ENCODE results near the gene ZMIZ2. TPM values are rescaled to one million over a fixed set of nuclear protein-coding genes. Genes with fewer than 3 reads are reported as not detected.

ZMIZ2 gene
- total RNA-seq, 1 experiment from 2014 or later, result 269 TPM

DNA sequence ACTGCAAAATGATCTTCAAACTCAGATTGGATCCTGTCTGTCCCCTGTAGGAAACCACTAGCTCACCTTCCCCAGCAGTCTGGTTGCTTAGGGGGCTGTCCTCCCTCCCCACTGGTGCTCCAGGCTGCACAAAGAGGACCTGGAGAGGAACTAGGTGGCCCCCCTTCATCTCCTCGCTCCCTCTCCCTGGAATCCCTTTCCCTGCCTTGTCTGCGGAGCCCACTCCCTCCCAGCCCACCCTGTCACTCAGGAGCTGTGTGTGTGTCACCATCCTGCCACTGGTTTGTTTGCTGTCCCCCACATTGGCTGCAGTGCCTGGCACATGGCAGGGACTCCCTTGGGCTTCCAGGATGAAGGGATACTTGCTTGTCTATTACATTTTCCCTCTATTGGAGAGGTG lies 35.5 kb upstream of the ZMIZ2 start:
- no TSS peak for BruUV-seq (replicated peaks)
- Mint-ChIP-seq H3K27me3 (ENCODE audit: unreplicated experiment) (no peaks in the 10 kb centered on the region), H3K4me3 (ENCODE audit: low read depth, unreplicated experiment) (no peak overlapping the region), H3K4me1 (ENCODE audit: low read depth, unreplicated experiment) (peaks cover 33% of the 10 kb centered on the region), H3K9me3 (ENCODE audit: low read depth, unreplicated experiment) (no peaks in the 10 kb centered on the region), H3K27ac (ENCODE audit: unreplicated experiment) (no peak overlapping the region), H3K36me3 (ENCODE audit: insufficient read depth, unreplicated experiment) (peaks cover 32% of the 10 kb centered on the region)
- TF ChIP-seq, protein P1, sequence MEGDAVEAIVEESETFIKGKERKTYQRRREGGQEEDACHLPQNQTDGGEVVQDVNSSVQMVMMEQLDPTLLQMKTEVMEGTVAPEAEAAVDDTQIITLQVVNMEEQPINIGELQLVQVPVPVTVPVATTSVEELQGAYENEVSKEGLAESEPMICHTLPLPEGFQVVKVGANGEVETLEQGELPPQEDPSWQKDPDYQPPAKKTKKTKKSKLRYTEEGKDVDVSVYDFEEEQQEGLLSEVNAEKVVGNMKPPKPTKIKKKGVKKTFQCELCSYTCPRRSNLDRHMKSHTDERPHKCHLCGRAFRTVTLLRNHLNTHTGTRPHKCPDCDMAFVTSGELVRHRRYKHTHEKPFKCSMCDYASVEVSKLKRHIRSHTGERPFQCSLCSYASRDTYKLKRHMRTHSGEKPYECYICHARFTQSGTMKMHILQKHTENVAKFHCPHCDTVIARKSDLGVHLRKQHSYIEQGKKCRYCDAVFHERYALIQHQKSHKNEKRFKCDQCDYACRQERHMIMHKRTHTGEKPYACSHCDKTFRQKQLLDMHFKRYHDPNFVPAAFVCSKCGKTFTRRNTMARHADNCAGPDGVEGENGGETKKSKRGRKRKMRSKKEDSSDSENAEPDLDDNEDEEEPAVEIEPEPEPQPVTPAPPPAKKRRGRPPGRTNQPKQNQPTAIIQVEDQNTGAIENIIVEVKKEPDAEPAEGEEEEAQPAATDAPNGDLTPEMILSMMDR (IDR thresholded peaks at IDR 0.05; ENCODE audit: unreplicated experiment), result no peak
- DNase-seq, result no peak
- intact Hi-C loops (cut with micrococcal nuclease; ENCODE audit: unreplicated experiment), result loop anchor here (5.0 kb wide), 1 partner anchor 84 kb away; the partner anchor contains the start of gene PPIA
- CTCF ChIA-PET, result interaction anchor here (1.5 kb wide), 1 partner anchor 74 kb away, joined by 4 read pairs; no protein-coding TSS in a partner anchor

DNA sequence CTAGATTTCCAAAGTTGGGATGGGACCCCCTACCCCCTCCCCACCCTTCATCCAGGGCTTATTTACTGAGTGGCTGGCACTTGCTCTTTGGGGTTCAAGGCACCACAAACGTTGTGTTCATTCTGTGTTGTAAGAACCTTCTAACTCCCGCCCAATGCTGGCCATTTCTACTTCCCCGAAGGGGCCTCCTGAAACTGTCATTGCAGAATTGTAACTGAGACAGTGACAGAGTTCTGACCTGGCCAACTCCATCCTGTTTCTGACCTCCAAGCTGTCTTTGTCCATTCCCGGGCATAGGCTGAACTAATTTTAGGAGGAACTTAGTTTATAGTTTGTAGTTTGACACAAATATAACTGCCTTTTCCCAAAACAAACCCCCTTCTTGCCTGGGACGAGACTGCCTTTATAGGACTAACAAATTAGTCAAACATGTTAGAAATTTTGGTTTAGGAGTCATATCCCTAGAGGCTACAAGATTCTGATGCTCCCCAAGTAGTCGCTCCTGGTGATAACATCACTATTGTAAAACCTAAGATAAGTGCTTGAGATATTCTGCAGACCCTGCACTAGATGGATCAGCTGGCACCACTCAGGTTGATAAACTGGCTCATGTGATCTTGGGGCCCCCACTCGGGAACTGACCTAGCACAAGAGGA lies 34.8 kb upstream of the ZMIZ2 start:
- CTCF ChIA-PET, result no interaction called here
- Mint-ChIP-seq H3K9me3 (ENCODE audit: low read depth, unreplicated experiment) (no peaks in the 10 kb centered on the region), H3K4me1 (ENCODE audit: low read depth, unreplicated experiment) (peaks cover 33% of the 10 kb centered on the region), H3K36me3 (ENCODE audit: insufficient read depth, unreplicated experiment) (peaks cover 26% of the 10 kb centered on the region), H3K27me3 (ENCODE audit: unreplicated experiment) (no peaks in the 10 kb centered on the region), H3K4me3 (ENCODE audit: low read depth, unreplicated experiment) (no peak overlapping the region), H3K27ac (ENCODE audit: unreplicated experiment) (no peak overlapping the region)
- TF ChIP-seq, protein P1 (IDR thresholded peaks at IDR 0.05; ENCODE audit: unreplicated experiment), result no peak
- intact Hi-C loops (cut with micrococcal nuclease; ENCODE audit: unreplicated experiment), result loop anchor here (5.0 kb wide), 1 partner anchor 83 kb away; the partner anchor contains the start of gene PPIA
- no TSS peak for BruUV-seq (replicated peaks)
- no peak for DNase-seq

DNA sequence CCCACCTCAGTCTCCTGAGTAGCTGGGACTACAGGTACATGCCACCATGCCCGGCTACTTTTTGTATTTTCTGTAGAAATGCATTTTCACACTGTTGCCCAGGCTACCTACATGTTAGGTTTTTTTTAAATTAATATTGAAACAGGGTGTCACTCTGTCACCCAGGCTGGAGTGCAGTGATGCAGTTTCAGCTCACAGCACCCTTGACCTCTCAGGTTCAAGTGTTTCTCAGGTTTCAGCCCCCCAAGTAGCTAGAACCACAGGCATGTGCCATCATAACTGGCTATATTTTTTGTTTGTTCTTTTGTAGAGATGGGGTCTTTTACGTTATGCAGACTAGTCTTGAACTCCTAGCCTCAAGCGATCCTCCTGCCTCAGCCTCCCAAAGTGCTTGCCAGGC lies 32.4 kb upstream of the ZMIZ2 start:
- TF ChIP-seq, protein P1 (IDR thresholded peaks at IDR 0.05; ENCODE audit: unreplicated experiment), result no peak
- intact Hi-C loops (cut with micrococcal nuclease; ENCODE audit: unreplicated experiment), result no loop called here
- Mint-ChIP-seq H3K36me3 (ENCODE audit: insufficient read depth, unreplicated experiment) (peaks cover 9% of the 10 kb centered on the region), H3K27me3 (ENCODE audit: unreplicated experiment) (no peaks in the 10 kb centered on the region), H3K4me3 (ENCODE audit: low read depth, unreplicated experiment) (no peak overlapping the region), H3K27ac (ENCODE audit: unreplicated experiment) (no peak overlapping the region), H3K9me3 (ENCODE audit: low read depth, unreplicated experiment) (no peaks in the 10 kb centered on the region), H3K4me1 (ENCODE audit: low read depth, unreplicated experiment) (peaks cover 19% of the 10 kb centered on the region)
- no peak for DNase-seq
- CTCF ChIA-PET, result no interaction called here
- BruUV-seq (replicated peaks), result no TSS peak

DNA sequence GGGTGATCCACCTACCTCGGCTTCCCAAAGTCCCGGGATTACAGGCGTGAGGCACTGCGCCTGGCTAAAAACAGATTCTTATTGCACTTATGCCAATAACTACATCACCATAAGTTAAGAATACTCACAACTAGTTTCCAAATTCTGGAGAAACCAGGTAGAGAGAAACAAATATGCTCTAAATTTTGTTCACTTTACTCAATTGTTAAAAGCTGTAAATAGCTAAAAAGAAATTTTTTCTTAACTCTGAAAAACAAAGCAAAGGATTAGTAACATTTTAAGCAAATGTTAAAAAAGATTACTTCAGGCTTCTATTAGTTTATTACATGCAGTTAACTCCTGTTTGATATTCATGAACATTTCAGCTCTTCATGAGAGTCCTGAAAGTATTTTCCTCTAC lies 28.3 kb upstream of the ZMIZ2 start:
- CTCF ChIA-PET, result interaction anchor here (0.6 kb wide), 1 partner anchor 123 kb away, joined by 6 read pairs; no protein-coding TSS in a partner anchor
- TF ChIP-seq, protein P1 (IDR thresholded peaks at IDR 0.05; ENCODE audit: unreplicated experiment), result no peak
- no peaks in the 10 kb centered on the region for H3K27me3 Mint-ChIP-seq (ENCODE audit: unreplicated experiment)

More for the DNA sequence above, 28.3 kb upstream of the ZMIZ2 start:
- BruUV-seq (replicated peaks), result no TSS peak
- no peak overlapping the region for H3K27ac Mint-ChIP-seq (ENCODE audit: unreplicated experiment)
- intact Hi-C loops (cut with micrococcal nuclease; ENCODE audit: unreplicated experiment), result no loop called here
- no peaks in the 10 kb centered on the region for H3K4me1 Mint-ChIP-seq (ENCODE audit: low read depth, unreplicated experiment)
- H3K9me3 Mint-ChIP-seq (ENCODE audit: low read depth, unreplicated experiment), result no peaks in the 10 kb centered on the region
- DNase-seq, result no peak
- H3K36me3 Mint-ChIP-seq (ENCODE audit: insufficient read depth, unreplicated experiment), result no peaks in the 10 kb centered on the region
- H3K4me3 Mint-ChIP-seq (ENCODE audit: low read depth, unreplicated experiment), result no peak overlapping the region
